OCI-LY1 (cell line): ENCODE results near the gene PPM1N.

Experiments used
- H2AFZ ChIP-seq: fragments of 200-600 bp; sonication (generic), shearing (Covaris generic); 2 replicates; pipeline ENCODE4 v1.6.0; 2014; ENCODE audit warnings: antibody characterized with exemption, mild to moderate bottlenecking, low read length
- H3F3A ChIP-seq: fragments of 200-600 bp; sonication (generic), shearing (Covaris generic); 2 replicates; pipeline ENCODE4 v1.6.0; 2014; ENCODE audit warnings: mild to moderate bottlenecking, antibody characterized with exemption, low read length, moderate library complexity; ENCODE audit not compliant: insufficient read depth
- H3K27ac ChIP-seq: fragments of 200-600 bp; sonication (generic); 2 replicates; pipeline ENCODE4 v1.5.1; 2014; ENCODE audit warnings: low read length, mixed run types, mild to moderate bottlenecking, low read depth; ENCODE audit not compliant: poor library complexity, severe bottlenecking
- H3K27me3 ChIP-seq: fragments of 200-600 bp; sonication (generic); 2 replicates; pipeline ENCODE4 v1.6.0; 2014; ENCODE audit warnings: antibody characterized with exemption, mild to moderate bottlenecking, low read length, moderate library complexity; ENCODE audit not compliant: insufficient read depth
- H3K36me3 ChIP-seq: fragments of 200-600 bp; sonication (generic); 2 replicates; pipeline ENCODE4 v1.6.1; 2014; ENCODE audit warnings: mild to moderate bottlenecking, antibody characterized with exemption, low read length, moderate library complexity, mixed read lengths; ENCODE audit not compliant: insufficient read depth
- H3K4me1 ChIP-seq: fragments of 200-600 bp; sonication (generic); 2 replicates; pipeline ENCODE4 v1.5.1; 2014; ENCODE audit warnings: mild to moderate bottlenecking, low read length, moderate library complexity; ENCODE audit not compliant: insufficient read depth, severe bottlenecking
- H3K4me2 ChIP-seq: fragments of 200-600 bp; sonication (generic), shearing (Covaris generic); 2 replicates; pipeline ENCODE4 v1.6.1; 2014; ENCODE audit warnings: low read length
- H3K4me3 ChIP-seq: fragments of 200-600 bp; sonication (generic); 2 replicates; pipeline ENCODE4 v1.5.1; 2014; ENCODE audit warnings: low read length, low read depth, mild to moderate bottlenecking, mixed read lengths; ENCODE audit not compliant: poor library complexity, severe bottlenecking
- H3K79me2 ChIP-seq: fragments of 200-600 bp; shearing (Covaris generic); 2 replicates; pipeline ENCODE4 v1.6.1; 2016; ENCODE audit warnings: mixed run types, low read length, mixed read lengths; ENCODE audit not compliant: insufficient read depth
- H3K9ac ChIP-seq: fragments of 200-600 bp; sonication (generic), shearing (Covaris generic); 2 replicates; pipeline ENCODE4 v1.6.1; 2014; ENCODE audit warnings: mild to moderate bottlenecking, low read length, mixed read lengths
- H3K9me2 ChIP-seq: fragments of 200-600 bp; sonication (generic), shearing (Covaris generic); 2 replicates; pipeline ENCODE4 v1.6.1; 2014; ENCODE audit warnings: low read depth, mild to moderate bottlenecking, low read length, mixed read lengths
- H3K9me3 ChIP-seq: fragments of 200-600 bp; shearing (Covaris generic); 2 replicates; pipeline ENCODE4 v1.6.1; 2014; ENCODE audit warnings: low read length, mixed read lengths
- H4K20me1 ChIP-seq: fragments of 200-600 bp; sonication (generic), shearing (Covaris generic); 2 replicates; pipeline ENCODE4 v1.6.0; 2016; ENCODE audit warnings: mild to moderate bottlenecking, low read length; ENCODE audit not compliant: insufficient read depth
- CTCF ChIP-seq: fragments of 200-600 bp; sonication (generic), shearing (Covaris generic); IDR thresholded peaks from 2 replicates; pipeline ENCODE4 v1.5.1; 2017; ENCODE audit warnings: mild to moderate bottlenecking, antibody characterized with exemption, low read length, moderate library complexity, mixed read lengths
- EZH2 ChIP-seq: fragments of 200-600 bp; sonication (generic), shearing (Covaris generic); IDR thresholded peaks from 2 replicates; pipeline ENCODE4 v1.8.0; 2017; ENCODE audit warnings: borderline replicate concordance, mixed run types, mild to moderate bottlenecking, antibody characterized with exemption, low read length, moderate library complexity, mixed read lengths

The PPM1N gene

GRCh38 chr19:45478454-45479238 lies 19.6 kb upstream of the PPM1N start:
- H4K20me1 ChIP-seq: no peaks in the 10 kb centered on the region
- peaks cover 18% of the 10 kb centered on the region for H3K4me1 ChIP-seq
- H3K27me3 ChIP-seq: peaks cover 4% of the 10 kb centered on the region; the same call in 1 of the 2 replicates
- peak; percentile 93 for TF ChIP-seq CTCF
- TF ChIP-seq EZH2: no peak
- H3K4me3 ChIP-seq: peak overlapping the region; percentile 68
- H3F3A ChIP-seq: no peaks in the 10 kb centered on the region
- no peaks in the 10 kb centered on the region for H3K9me3 ChIP-seq
- peak overlapping the region; percentile 92 for H3K4me2 ChIP-seq
- no peaks in the 10 kb centered on the region for H3K79me2 ChIP-seq
- H3K27ac ChIP-seq: peak overlapping the region; percentile 92
- H2AFZ ChIP-seq: peak overlapping the region; percentile 89
- H3K9ac ChIP-seq: peak overlapping the region; percentile 84
- no peaks in the 10 kb centered on the region for H3K9me2 ChIP-seq
- H3K36me3 ChIP-seq: no peaks in the 10 kb centered on the region

GRCh38 chr19:45483033-45483432 lies 15.2 kb upstream of the PPM1N start:
- no peak overlapping the region for H2AFZ ChIP-seq
- no peaks in the 10 kb centered on the region for H3K79me2 ChIP-seq
- H3K9ac ChIP-seq: no peak overlapping the region
- no peaks in the 10 kb centered on the region for H4K20me1 ChIP-seq
- TF ChIP-seq CTCF: no peak
- no peak for TF ChIP-seq EZH2
- no peak overlapping the region for H3K27ac ChIP-seq
- no peaks in the 10 kb centered on the region for H3K36me3 ChIP-seq
- H3K27me3 ChIP-seq: no peaks in the 10 kb centered on the region
- no peaks in the 10 kb centered on the region for H3K9me2 ChIP-seq
- H3K4me2 ChIP-seq: no peak overlapping the region
- H3F3A ChIP-seq: no peaks in the 10 kb centered on the region
- H3K4me3 ChIP-seq: no peak overlapping the region
- peaks cover 15% of the 10 kb centered on the region for H3K4me1 ChIP-seq
- no peaks in the 10 kb centered on the region for H3K9me3 ChIP-seq

GRCh38 chr19:45484273-45484945 lies 13.8 kb upstream of the PPM1N start:
- Histone ChIP-seq H2AFZ (no peak overlapping the region), H3F3A (no peaks in the 10 kb centered on the region), H3K36me3 (no peaks in the 10 kb centered on the region), H3K79me2 (no peaks in the 10 kb centered on the region), H3K4me2 (no peak overlapping the region), H3K4me1 (peaks cover 8% of the 10 kb centered on the region), H4K20me1 (no peaks in the 10 kb centered on the region), H3K27me3 (no peaks in the 10 kb centered on the region), H3K9me3 (no peaks in the 10 kb centered on the region), H3K4me3 (no peak overlapping the region), H3K27ac (no peak overlapping the region), H3K9me2 (no peaks in the 10 kb centered on the region), H3K9ac (no peak overlapping the region)
- TF ChIP-seq EZH2 (no peak), CTCF (no peak)
